ENCODE measurements around the gene SPRR2G.
"Not testable (repeated sequence)": the region's sequence is repeated elsewhere in the genome, so short reads cannot be mapped to it uniquely, and the experiment has no call there.

SPRR2G gene

DNA sequence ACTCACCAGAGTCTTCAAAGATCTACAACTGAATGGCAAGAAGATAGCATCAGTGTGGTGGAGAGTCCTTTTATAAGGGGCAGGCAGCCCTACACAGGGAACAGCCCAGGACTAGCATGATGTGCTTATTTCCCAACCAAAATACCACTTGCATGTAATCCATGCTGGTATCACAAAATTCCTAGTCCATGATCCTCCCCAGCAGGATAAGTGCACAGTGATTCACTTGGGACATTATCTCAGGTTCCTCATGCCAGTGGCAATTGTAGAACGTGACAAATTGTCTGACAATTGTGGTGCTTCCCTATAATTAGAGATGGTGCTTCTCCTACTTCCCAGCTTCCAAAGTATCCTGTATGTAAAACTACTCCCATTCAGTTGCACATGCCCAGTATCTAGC lies at the start of gene SPRR2G:
Gene SPRR2G, minus strand, starts transcription at position 45 of the 400 bp plus-strand sequence. CDS start 780 bp downstream, outside the sequence.
- no peak for DNase-seq (ENCODE audit: low read depth in 2 of 2)

- no peak for DNase-seq (ENCODE audit: low read depth in 2 of 2)
These were observed 44.5 kb upstream of the SPRR2G start for GRCh38 chr1:153195216-153195615.

GRCh38 chr1:153194331-153195050 lies 43.8 kb upstream of the SPRR2G start:
- no peak for DNase-seq (ENCODE audit: low read depth in 2 of 2)

DNA sequence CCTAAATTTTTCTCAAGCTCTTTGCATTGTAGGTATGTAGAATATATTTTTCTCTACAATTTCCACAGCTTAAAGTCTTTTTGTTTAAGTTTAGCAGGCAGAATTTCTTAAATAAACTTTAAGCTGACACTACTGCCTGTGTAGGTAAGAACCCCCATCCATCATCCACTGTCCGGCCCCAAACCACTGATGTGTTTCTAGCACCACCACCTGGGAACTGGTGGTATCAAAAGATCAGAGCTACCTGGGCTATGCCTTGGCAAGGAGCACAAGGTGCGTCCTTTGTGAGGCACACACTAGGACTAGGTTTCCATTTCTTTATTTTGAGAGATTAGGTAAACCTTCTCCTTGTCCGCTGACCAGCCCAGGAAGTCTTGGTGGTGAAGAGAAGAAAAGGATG lies 42.0 kb upstream of the SPRR2G start:
- DNase-seq (ENCODE audit: low read depth in 2 of 2) = no peak

DNA sequence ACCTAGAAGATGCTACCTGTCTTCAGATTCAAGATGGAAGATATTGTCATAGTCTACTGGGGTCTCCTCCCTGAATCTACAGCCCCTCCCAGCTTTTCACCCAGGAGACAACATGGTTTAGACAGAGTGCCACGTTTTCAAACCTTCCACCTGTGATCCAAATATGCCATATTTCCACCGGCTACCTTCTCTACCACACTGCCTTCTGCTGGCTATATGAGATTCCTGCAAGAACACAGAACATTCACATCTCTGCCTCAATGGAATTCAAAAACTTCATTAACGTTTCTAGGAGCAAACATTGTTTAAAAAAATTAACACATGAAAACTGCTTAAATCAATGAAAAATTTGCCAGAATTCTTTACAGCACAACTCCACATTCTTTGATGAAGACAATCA lies 39.7 kb upstream of the SPRR2G start:
- DNase-seq (ENCODE audit: low read depth in 2 of 2) = no peak

GRCh38 chr1:153188301-153188700 lies 37.6 kb upstream of the SPRR2G start:
- not testable (repeated sequence) for DNase-seq (ENCODE audit: low read depth in 2 of 2)

DNA sequence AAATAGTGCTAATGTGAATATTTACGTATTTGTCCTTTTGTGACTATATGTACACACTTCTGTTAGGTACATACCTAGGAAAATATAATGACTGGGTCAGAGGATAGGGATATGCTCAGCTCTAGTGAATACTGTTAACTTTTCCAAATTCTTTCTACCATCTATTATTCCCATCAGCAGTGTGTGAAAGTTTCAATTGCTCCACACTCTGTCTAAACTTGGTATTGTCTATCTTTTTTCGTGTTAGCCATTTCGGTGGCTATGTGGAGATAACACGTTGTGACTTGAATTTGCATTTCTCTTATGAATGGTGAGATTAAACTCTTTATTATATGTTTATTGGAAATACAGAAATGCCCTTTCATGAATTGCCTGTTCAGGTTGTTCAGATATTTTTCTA lies 29.9 kb upstream of the SPRR2G start:
- DNase-seq (ENCODE audit: low read depth in 2 of 2) = no peak

GRCh38 chr1:153178922-153179321 lies 28.2 kb upstream of the SPRR2G start:
- no peak for DNase-seq (ENCODE audit: low read depth in 2 of 2)

DNA sequence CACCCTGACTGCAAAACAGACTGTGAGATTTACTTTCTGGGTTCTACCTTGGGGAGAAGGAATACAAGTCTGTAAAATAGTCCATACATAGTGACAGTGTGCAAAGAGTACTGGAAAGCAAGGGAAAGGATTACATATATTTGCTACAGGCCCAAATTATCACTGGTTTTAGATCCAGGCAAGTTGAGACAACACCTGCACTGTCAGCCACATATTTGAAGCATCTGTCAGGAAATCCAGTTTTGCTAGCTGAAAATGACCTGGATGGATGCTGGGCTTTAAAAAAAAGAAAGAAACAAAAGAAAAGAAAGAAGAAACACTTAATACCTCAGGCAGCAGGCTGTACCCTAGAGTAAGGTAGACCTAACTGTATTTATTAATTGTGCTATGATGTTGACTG lies 23.9 kb upstream of the SPRR2G start:
- DNase-seq (ENCODE audit: low read depth in 2 of 2) = no peak

DNA sequence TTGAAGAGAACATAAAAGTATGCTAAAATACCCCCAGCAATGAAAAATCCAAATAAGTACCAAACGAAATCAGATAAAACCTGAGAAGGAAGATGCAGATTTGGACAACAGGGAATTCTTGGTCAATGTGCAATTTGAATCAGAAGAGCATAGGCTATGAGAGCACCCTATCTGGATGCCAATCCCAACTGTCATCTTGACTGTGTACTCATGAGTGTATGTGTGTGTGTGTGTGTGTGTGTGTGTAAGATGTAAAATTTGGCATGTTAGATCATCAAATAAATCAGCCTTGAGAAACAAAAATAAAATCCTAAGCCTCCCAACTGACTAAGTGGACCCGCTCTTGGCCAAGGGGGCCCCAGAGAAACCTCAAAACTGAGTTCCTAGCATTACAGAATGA lies 18.0 kb upstream of the SPRR2G start:
- DNase-seq (ENCODE audit: low read depth in 2 of 2) = no peak

GRCh38 chr1:153155541-153155940 lies 4.9 kb upstream of the SPRR2G start:
- no peak for DNase-seq (ENCODE audit: low read depth in 2 of 2)

GRCh38 chr1:153152481-153152880 lies 1.8 kb upstream of the SPRR2G start:
- no peak for DNase-seq (ENCODE audit: low read depth in 2 of 2)

DNA sequence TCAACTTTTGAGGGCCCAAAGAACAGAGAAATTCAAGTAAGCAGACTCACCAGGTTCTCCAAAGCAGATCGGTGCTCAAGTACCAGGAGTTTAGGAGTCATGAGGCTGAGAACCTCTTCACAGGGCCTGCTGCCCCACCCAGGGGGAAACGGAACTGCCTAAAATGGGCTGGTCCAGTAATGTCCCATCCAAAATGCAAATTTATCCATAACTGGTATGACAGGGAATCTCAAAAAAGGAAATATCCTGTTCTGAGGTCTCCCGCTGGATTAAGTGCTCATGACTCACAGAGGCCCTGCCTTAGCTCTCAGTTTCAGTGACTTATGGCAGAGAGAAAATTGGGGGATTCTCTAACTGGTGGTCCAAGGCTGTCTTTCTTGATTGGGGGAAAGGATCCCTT lies 9.3 kb downstream of the SPRR2G start:
- DNase-seq (ENCODE audit: low read depth in 2 of 2) = no peak

DNA sequence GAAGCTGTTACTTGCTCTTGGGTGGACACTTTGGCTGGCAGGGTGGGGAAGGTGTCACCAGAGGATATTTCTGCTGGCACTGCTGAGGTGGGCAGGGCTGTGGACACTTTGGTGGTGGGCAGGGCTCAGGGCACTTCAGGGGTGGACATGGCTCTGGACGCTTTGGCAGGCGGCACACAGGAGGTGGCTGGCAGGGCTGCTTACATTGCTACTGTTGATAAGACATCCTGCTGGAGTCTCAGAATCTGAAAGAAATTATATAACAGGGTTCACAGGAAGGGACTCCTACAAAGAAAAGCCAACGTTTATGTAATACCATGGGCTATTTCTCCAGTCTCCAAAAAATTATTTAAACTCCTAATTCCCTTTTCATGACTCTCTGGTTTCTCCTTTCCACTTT lies 10.2 kb downstream of the SPRR2G start:
- no peak for DNase-seq (ENCODE audit: low read depth in 2 of 2)

DNA sequence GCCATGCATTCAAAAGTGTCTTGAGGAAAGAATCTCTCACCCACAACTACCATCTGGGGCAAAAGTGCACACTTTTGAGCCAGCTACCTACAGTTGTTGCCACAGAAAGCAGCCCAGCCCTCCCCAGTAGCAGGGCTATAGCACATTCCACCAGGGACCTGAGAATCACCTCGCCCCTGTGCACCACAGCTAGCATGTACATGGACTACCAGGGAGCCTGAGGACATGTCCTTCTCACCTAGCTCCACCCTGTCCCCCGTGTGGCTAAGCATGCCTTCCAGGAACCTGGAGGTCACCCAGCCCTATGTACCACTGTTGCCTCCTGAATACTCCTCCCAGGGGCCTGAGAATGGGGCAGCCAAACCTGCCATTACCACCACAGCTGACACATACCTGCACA lies 16.9 kb downstream of the SPRR2G start:
- DNase-seq (ENCODE audit: low read depth in 2 of 2) = no peak

- no peak for DNase-seq (ENCODE audit: low read depth in 2 of 2)
These were observed 17.4 kb downstream of the SPRR2G start for GRCh38 chr1:153133267-153133666.

GRCh38 chr1:153128688-153129087 lies 22.0 kb downstream of the SPRR2G start:
- DNase-seq (ENCODE audit: low read depth in 2 of 2) = not testable (repeated sequence)

GRCh38 chr1:153127296-153127695 lies 23.4 kb downstream of the SPRR2G start:
- DNase-seq (ENCODE audit: low read depth in 2 of 2) = no peak

- no peak for DNase-seq (ENCODE audit: low read depth in 2 of 2)
These were observed 25.2 kb downstream of the SPRR2G start for GRCh38 chr1:153125536-153125935.

GRCh38 chr1:153123793-153124192 lies 26.9 kb downstream of the SPRR2G start:
- DNase-seq (ENCODE audit: low read depth in 2 of 2) = not testable (repeated sequence)

DNA sequence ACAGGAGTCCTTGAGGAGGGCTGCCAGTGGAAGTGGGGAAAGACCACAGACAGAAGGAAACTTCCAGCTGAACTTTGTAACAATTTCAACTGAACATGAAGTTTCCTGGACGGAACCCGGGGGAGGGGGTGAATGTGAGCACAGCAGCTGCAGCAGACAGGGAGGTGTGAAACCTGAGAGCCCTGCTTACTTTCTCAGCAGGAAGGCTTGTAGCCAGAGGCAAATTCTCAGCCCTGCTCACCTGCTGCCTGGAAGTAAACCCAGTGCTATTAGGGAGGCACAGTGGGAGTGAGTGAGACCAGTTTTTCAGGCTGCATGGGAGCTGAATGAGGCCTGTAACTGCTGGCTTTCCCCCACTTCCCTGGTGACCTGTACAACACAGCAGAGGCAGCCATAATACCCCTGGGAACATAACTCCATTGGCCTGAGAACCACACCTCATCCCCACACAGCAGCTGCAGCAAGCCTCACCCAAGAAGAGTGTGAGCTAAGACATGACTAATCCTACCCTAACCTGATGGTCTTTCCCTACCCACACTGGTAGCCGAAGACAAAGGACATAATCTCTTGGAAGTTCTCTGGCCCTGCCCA lies 27.8 kb downstream of the SPRR2G start:
- DNase-seq (ENCODE audit: low read depth in 2 of 2) = no peak

DNA sequence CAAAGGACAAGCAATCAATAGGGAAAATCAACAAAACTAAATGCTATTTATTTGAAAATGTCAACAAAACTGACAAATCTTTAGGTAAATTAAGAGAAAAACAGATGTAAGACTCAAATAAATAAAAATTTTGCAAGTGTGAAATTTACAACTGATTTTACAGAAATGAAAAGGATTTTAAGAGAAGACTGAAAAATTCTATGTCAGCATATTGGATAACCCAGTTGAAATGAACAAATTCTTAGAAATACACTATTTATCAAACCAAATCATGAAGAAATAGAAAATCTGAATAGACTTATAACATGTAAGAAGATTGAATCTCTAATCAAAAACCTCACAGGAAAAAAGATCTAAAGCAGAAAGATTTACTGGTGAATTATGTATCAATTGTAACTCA lies 29.7 kb downstream of the SPRR2G start:
- no peak for DNase-seq (ENCODE audit: low read depth in 2 of 2)

DNA sequence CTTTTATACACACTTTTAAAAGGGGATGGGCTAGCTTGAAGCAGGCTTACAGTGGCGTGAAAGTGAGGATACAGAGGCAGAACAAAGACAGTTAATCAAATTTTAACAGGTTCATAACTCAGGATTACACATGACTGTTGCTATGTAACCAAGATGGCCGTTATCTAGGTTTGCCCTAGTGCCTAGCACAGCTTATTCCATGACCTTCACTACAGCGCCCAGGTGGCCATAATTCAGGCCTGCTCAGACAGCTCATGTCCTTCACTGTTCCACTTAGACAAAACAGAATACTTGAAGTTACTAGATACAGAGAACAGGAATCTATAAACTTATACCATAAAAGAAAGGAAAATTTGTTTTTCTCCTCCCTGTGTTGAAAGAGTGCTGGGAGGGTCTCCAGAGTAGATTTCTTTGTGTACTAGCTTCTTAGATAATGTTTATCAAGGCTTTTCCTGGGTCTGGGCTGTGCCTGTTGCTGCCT lies 31.2 kb downstream of the SPRR2G start:
- DNase-seq (ENCODE audit: low read depth in 2 of 2) = no peak

DNA sequence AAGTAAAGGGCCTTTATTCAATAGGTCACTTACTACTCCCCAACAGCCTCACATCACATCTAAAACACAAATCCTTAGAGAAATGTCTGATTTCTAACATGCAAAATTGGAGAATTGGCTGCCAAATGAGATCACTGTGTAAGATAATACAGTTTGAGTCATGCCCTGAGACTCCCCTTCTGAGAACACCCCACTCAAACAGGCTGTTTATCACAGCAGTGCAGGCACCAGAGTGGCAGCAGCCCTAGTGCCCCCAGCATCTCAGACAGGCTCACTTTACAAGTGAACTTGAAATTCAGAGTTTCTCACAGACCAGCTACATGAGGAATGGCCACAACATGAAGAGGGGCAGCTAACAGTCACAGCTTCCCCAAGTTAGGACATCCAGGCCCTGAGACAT lies 35.4 kb downstream of the SPRR2G start:
- not testable (repeated sequence) for DNase-seq (ENCODE audit: low read depth in 2 of 2)
